Measurements from ENCODE around the gene PPP1CA.

DNA sequence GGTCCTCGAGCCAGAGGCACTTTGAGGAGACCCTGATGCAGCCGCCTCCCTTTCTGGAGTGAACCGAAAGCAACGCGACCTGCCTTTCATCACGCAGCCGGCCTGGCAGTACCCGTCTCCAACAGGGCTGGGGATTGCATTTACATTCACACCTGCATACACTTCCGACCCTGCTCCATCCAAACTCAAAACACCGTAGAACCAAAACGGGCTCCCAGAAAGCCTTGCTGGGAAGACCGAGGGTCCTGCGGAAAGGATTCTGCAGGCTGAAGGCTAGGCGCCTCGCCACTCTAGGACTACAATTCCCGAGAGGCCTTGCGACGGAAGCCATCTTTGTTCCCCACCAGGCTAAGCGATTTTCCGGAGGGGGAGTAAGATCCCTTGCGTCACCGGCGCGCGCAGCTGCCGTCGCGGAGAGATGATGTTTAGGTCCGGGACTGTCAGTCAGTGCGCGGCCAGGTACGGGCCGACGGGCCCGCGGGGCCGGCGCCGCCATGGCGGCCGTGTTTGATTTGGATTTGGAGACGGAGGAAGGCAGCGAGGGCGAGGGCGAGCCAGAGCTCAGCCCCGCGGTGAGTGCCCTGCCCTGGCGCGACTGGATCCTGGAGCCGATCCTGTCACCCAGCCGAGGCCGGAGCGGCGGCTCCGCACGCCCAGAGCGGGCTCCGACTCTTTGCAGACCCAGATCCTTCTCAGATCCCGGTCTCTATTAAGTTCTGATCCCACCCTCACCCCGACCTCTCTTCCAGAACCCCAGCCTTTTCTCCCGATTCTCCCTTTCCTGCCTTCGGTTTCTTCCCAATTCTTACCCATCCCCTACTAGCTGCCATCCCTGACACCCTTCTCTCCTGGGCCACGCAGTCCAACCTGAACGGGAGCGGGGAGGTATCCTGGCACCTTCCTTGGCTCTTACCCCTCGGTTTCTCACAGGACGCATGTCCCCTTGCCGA, 26.7 kb upstream of the PPP1CA start, which contains the start of gene RPS6KB2:
- TF ChIP-seq, protein P1, sequence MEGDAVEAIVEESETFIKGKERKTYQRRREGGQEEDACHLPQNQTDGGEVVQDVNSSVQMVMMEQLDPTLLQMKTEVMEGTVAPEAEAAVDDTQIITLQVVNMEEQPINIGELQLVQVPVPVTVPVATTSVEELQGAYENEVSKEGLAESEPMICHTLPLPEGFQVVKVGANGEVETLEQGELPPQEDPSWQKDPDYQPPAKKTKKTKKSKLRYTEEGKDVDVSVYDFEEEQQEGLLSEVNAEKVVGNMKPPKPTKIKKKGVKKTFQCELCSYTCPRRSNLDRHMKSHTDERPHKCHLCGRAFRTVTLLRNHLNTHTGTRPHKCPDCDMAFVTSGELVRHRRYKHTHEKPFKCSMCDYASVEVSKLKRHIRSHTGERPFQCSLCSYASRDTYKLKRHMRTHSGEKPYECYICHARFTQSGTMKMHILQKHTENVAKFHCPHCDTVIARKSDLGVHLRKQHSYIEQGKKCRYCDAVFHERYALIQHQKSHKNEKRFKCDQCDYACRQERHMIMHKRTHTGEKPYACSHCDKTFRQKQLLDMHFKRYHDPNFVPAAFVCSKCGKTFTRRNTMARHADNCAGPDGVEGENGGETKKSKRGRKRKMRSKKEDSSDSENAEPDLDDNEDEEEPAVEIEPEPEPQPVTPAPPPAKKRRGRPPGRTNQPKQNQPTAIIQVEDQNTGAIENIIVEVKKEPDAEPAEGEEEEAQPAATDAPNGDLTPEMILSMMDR (IDR thresholded peaks at IDR 0.05), result no peak
- TF ChIP-seq EZH2 (IDR thresholded peaks at IDR 0.05; ENCODE audit: borderline replicate concordance, insufficient read depth, low read depth, low read length, poor library complexity, severe bottlenecking), result no peak

Measured in B cell (primary cell).